Naive thymus-derived CD4-positive, alpha-beta T cell (primary cell): Measurements from ENCODE around the gene DDX31. TPM values are rescaled to one million over a fixed set of nuclear protein-coding genes. Genes with fewer than 3 reads are reported as not detected.

Source experiments
- ATAC-seq: fragments of 150-1000 bp; cut with Tn5 transposase; 2 replicates; pipeline ENCODE4 v1.10.0; 2021; ENCODE audit warnings: mild to moderate bottlenecking, moderate library complexity
- CTCF ChIA-PET: fragments of 350-600 bp; sonication (Branson Sonifier 250); formaldehyde crosslinking; loops from one replicate; lab custom pipeline; 2021; ENCODE audit warnings: antibody characterized with exemption; lab: Charles Lee
- POLR2A ChIA-PET: fragments of 350-600 bp; sonication (Branson Sonifier 250); formaldehyde crosslinking; loops from one replicate; lab custom pipeline; 2021; ENCODE audit warnings: antibody characterized with exemption, inconsistent platforms; lab: Charles Lee
- DNase-seq, 9 donors: peaks; one replicate each; pipeline versions ENCODE4 v3.0.0 to v3.0.0-alpha.2; 2020 to 2022; ENCODE audit warnings: mixed read lengths in 1 of 9
- H3K27ac ChIP-seq: one replicate; pipeline ENCODE4 v1.7.0; 2013; ENCODE audit warnings: mild to moderate bottlenecking, low read depth, low read length, moderate library complexity
- H3K27me3 ChIP-seq, 2 donors: one replicate each; pipeline ENCODE4 v1.7.0; 2013; ENCODE audit warnings: low read length in 2 of 2, mild to moderate bottlenecking in 2 of 2, moderate library complexity in 2 of 2; ENCODE audit not compliant: control insufficient read depth in 2 of 2, insufficient read depth in 2 of 2
- H3K36me3 ChIP-seq, 3 experiments: 1 replicate in 2 of 3; 2 replicates in 1 of 3; pipeline ENCODE4 v1.7.0; 2013; ENCODE audit warnings: low read length in 3 of 3, mild to moderate bottlenecking in 3 of 3, moderate library complexity in 1 of 3; ENCODE audit not compliant: insufficient read depth in 3 of 3, control insufficient read depth in 2 of 3
- H3K4me1 ChIP-seq, 2 donors: one replicate each; pipeline ENCODE4 v1.7.0; 2013; ENCODE audit warnings: low read length in 2 of 2, mild to moderate bottlenecking in 2 of 2, moderate library complexity in 1 of 2; ENCODE audit not compliant: control insufficient read depth in 2 of 2, insufficient read depth in 2 of 2
- H3K4me3 ChIP-seq: 2 replicates; pipeline ENCODE4 v1.7.0; 2013; ENCODE audit warnings: mild to moderate bottlenecking, low read length
- H3K9me3 ChIP-seq, 3 experiments: 1 replicate in 2 of 3; 2 replicates in 1 of 3; pipeline ENCODE4 v1.7.0; 2013; ENCODE audit warnings: low read length in 3 of 3; ENCODE audit not compliant: control insufficient read depth in 2 of 3
- H3K27ac Mint-ChIP-seq, 9 donors: one replicate each; pipeline ENCODE4 v1.8.0; 2020 to 2022; ENCODE audit warnings: mixed read lengths in 9 of 9, mild to moderate bottlenecking in 8 of 9, moderate library complexity in 5 of 9, inconsistent platforms in 2 of 9
- H3K27me3 Mint-ChIP-seq, 5 donors: one replicate each; pipeline ENCODE4 v1.8.0; 2021 to 2022; ENCODE audit warnings: mixed read lengths in 5 of 5, mild to moderate bottlenecking in 1 of 5
- H3K36me3 Mint-ChIP-seq, 5 donors: one replicate each; pipeline ENCODE4 v1.8.0; 2020 to 2022; ENCODE audit warnings: mixed read lengths in 5 of 5, mild to moderate bottlenecking in 3 of 5, inconsistent platforms in 1 of 5
- H3K4me1 Mint-ChIP-seq, 7 donors: one replicate each; pipeline ENCODE4 v1.8.0; 2020 to 2022; ENCODE audit warnings: mixed read lengths in 7 of 7, mild to moderate bottlenecking in 3 of 7, inconsistent platforms in 1 of 7
- H3K4me3 Mint-ChIP-seq, 10 donors: one replicate each; pipeline ENCODE4 v1.8.0; 2020 to 2022; ENCODE audit warnings: mild to moderate bottlenecking in 10 of 10, mixed read lengths in 10 of 10, moderate library complexity in 6 of 10, inconsistent platforms in 2 of 10
- H3K9me3 Mint-ChIP-seq, 11 donors: one replicate each; pipeline ENCODE4 v1.8.0; 2020 to 2022; ENCODE audit warnings: mixed read lengths in 11 of 11, mild to moderate bottlenecking in 4 of 11, inconsistent platforms in 1 of 11, moderate library complexity in 1 of 11
- intact Hi-C, 2 donors: fragments of 100-400 bp; cut with micrococcal nuclease; formaldehyde crosslinking; loops; one replicate each; pipeline ENCODE4 v1.15.1; 2023
- polyA plus RNA-seq, 2 donors: library from polyadenylated mRNA; unstranded; fragments of 300-500 nt; fragmentation: Illumina TruSeq; gene quantifications; one replicate each; pipeline ENCODE4 v1.2.3, GENCODE V29; 2021
- total RNA-seq, 6 experiments: library from RNA in 5 of 6; stranded (reverse) in 5 of 6; gene quantifications; 1 replicate in 5 of 6; 2 replicates in 1 of 6; pipeline ENCODE4 v1.2.3 and lab custom pipeline; 2021 to 2026

Gene DDX31
- total and polyA plus RNA-seq, 7 experiments from 2014 or later = 8.2 to 28.0 (median 18.2) TPM

DNA sequence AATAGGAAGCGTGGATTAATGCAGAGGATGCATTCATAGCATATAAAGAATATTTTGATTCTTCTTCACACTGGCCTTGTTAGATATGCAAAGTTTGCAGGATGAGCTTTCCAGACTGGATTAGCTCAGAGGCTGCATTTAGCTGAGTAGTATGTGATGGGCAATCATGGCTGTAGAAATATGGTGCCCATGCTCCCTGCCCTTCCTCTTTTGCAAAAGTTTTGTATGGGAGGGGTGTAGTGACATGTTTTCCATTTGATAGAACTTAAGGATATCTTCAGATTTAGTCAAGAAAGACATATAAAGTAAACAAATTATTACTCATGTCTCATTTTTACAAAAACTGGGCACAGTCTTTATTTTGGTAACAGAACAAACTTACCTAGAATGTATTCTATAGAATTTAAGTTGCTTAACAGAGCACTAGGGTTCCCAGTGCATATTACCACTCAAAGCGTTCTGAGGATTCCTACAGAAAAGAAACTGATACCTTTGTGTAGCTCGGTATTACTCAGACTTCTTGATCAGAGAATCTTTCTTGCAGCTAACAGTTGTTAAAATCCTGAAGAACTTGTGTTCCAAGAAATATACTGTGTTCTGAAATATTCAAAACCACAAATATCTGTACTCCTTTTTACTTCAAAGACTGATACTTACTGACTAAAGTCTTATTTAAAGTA, 10.3 kb upstream of the DDX31 start:
- POLR2A ChIA-PET = no interaction called here
- ATAC-seq (no peak), DNase-seq (no peak)
- no peaks in the 10 kb centered on the region for H3K27me3 ChIP-seq
- no peaks in the 10 kb centered on the region for H3K9me3 ChIP-seq
- Mint-ChIP-seq H3K9me3 (no peaks in the 10 kb centered on the region), H3K27me3 (no peaks in the 10 kb centered on the region), H3K4me1 (peaks cover 13 to 51% (median 23%) of the 10 kb centered on the region in 7 donors), H3K36me3 (peaks cover 22 to 40% (median 29%) of the 10 kb centered on the region in 5 donors), H3K27ac (peak overlapping the region in 1 of 9 donors; percentile 73), H3K4me3 (peak overlapping the region in 1 of 10 donors; percentile 48)
- H3K27ac ChIP-seq = no peak overlapping the region
- CTCF ChIA-PET = interaction anchor here (0.6 kb wide), 1 partner anchor 208 kb away, joined by 3 read pairs; no protein-coding TSS in a partner anchor
- H3K4me1 ChIP-seq = no peaks in the 10 kb centered on the region
- no peak overlapping the region for H3K4me3 ChIP-seq
- H3K36me3 ChIP-seq = peaks cover 13 to 46% (median 19%) of the 10 kb centered on the region in 3 experiments
- intact Hi-C loops = no loop called here

DNA sequence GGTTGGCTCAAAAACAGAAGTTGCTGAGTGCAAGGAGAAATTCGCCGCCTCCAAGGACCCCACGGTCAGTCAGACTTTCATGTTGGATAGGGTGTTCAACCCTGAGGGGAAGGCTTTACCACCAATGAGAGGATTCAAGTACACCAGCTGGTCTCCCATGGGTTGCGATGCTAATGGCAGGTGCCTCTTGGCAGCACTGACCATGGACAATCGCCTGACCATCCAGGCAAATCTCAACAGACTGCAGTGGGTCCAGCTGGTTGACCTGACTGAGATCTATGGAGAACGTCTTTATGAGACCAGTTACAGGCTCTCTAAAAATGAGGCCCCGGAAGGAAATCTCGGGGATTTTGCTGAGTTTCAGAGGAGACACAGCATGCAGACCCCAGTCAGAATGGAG, 8.2 kb upstream of the DDX31 start:
- no peak for DNase-seq
- intact Hi-C loops = no loop called here
- ChIA-PET POLR2A (interaction anchor here (0.6 kb wide), 1 partner anchor 64 kb away, joined by 3 read pairs; no protein-coding TSS in a partner anchor), CTCF (no interaction called here)
- no peaks in the 10 kb centered on the region for H3K27me3 Mint-ChIP-seq
- Histone ChIP-seq H3K4me1 (no peaks in the 10 kb centered on the region), H3K9me3 (no peaks in the 10 kb centered on the region), H3K27me3 (no peaks in the 10 kb centered on the region), H3K4me3 (no peak overlapping the region), H3K36me3 (peaks cover 3 to 30% (median 19%) of the 10 kb centered on the region in 3 experiments), H3K27ac (no peak overlapping the region)
- ATAC-seq = no peak
- H3K27ac Mint-ChIP-seq = no peak overlapping the region
- no peaks in the 10 kb centered on the region for H3K9me3 Mint-ChIP-seq
- peaks cover 20 to 49% (median 42%) of the 10 kb centered on the region in 7 donors for H3K4me1 Mint-ChIP-seq
- no peak overlapping the region for H3K4me3 Mint-ChIP-seq
- H3K36me3 Mint-ChIP-seq = peaks cover 11 to 33% (median 20%) of the 10 kb centered on the region in 5 donors

DNA sequence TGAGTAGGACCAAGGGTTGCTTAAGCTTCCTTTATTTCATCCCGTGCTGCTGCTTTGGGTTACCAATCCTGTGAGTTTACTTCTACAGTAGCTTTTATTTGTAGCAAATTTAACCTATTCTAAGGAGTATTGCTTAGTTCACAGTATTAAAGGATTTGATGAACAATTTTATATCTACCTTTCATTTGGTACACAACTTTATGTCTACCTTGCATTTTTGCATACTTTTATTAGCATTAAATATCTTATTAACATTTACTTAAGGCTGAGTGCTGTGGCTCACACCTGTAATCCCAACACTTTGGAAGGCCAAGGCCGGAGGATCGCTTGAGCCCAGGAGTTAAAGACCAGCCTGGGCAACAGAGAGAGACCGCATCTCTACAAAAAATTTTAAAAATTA, 4.7 kb upstream of the DDX31 start:
- H3K36me3 ChIP-seq = peaks cover 3 to 28% (median 10%) of the 10 kb centered on the region in 3 experiments

DNA sequence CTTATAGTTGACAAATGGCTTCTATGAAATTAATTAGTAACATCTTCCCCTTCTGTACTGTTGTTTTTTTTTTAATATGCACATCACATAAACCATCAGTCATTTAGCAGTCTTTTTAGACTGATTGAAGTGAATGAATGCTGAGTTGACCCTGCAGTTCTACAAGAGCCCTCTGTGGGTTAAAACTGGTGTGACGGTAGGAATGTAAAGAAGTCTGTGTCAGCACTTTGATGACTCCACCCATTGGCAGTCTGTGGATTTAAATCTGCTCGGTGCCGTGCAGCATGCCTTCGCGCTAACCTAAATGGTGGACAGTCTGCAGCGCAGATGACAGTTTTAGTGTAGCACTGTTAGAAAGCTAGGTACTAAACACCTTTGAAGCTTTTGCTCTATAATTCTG, 3.6 kb upstream of the DDX31 start:
- Histone ChIP-seq H3K4me1 (peaks cover 16 to 19% of the 10 kb centered on the region in 2 donors), H3K36me3 (peaks cover under 1 to 17% (median 2%) of the 10 kb centered on the region in 3 experiments), H3K9me3 (no peaks in the 10 kb centered on the region), H3K4me3 (no peak overlapping the region), H3K27ac (no peak overlapping the region), H3K27me3 (no peaks in the 10 kb centered on the region)
- ATAC-seq = no peak
- ChIA-PET CTCF (no interaction called here), POLR2A (interaction anchor here (1.0 to 1.2 kb wide), 2 partner anchors 15 to 96 kb away, joined by 3 read pairs; no protein-coding TSS in a partner anchor)
- intact Hi-C loops = loop anchor here (5.0 kb wide), 2 partner anchors 166 to 511 kb away; partner anchors contain the start of gene NTNG2 (in 1 of the 2)
- Mint-ChIP-seq H3K9me3 (no peaks in the 10 kb centered on the region), H3K36me3 (peaks cover under 1 to 16% (median 5%) of the 10 kb centered on the region in 5 donors), H3K4me3 (peak overlapping the region in 8 of 10 donors; percentile 1 to 64 (median 31)), H3K4me1 (peaks cover 23 to 55% (median 52%) of the 10 kb centered on the region in 7 donors), H3K27ac (peak overlapping the region in 6 of 9 donors; percentile 3 to 62 (median 24)), H3K27me3 (no peaks in the 10 kb centered on the region)
- peak in 3 of 9 donors; percentile 8 to 34 (median 13) for DNase-seq

More for the DNA sequence above, 4.7 kb upstream of the DDX31 start:
- intact Hi-C loops = loop anchor here (5.0 kb wide), 2 partner anchors 167 to 512 kb away; partner anchors contain the start of gene NTNG2 (in 1 of the 2)
- H3K27ac Mint-ChIP-seq = peak overlapping the region in 1 of 9 donors; percentile 39
- DNase-seq (no peak), ATAC-seq (no peak)
- no peak overlapping the region for H3K27ac ChIP-seq
- no peak overlapping the region for H3K4me3 Mint-ChIP-seq
- no peaks in the 10 kb centered on the region for H3K9me3 ChIP-seq
- POLR2A ChIA-PET = interaction anchor here (1.0 to 1.2 kb wide), 2 partner anchors 14 to 95 kb away, joined by 3 read pairs; no protein-coding TSS in a partner anchor
- H3K4me1 ChIP-seq = peaks cover 16 to 19% of the 10 kb centered on the region in 2 donors
- no peaks in the 10 kb centered on the region for H3K27me3 ChIP-seq
- no peaks in the 10 kb centered on the region for H3K9me3 Mint-ChIP-seq
- no peak overlapping the region for H3K4me3 ChIP-seq
- CTCF ChIA-PET = no interaction called here
- peaks cover 10 to 26% (median 14%) of the 10 kb centered on the region in 5 donors for H3K36me3 Mint-ChIP-seq
- no peaks in the 10 kb centered on the region for H3K27me3 Mint-ChIP-seq
- peaks cover 23 to 55% (median 48%) of the 10 kb centered on the region in 7 donors for H3K4me1 Mint-ChIP-seq

DNA sequence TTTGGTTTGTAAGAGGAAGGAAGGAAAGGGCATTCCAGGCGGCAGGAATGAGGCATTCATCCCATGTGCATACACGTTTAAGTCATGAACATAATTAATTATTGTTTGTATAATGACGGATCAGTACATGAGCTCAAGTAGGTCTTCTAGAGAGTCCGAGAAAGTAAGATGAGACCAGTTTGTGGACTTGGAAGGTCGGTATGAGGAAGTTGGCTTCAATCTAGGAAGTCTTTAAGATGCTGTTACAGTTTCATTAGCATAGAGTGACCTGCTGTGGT, 2.6 kb upstream of the DDX31 start:
- peak overlapping the region in 9 of 10 donors; percentile 40 to 92 (median 89) for H3K4me3 Mint-ChIP-seq
- Histone ChIP-seq H3K27ac (peak overlapping the region; percentile 94), H3K27me3 (no peaks in the 10 kb centered on the region), H3K9me3 (no peaks in the 10 kb centered on the region), H3K36me3 (peaks cover 0 to 10% (median 0%) of the 10 kb centered on the region in 3 experiments), H3K4me1 (peaks cover 16 to 19% of the 10 kb centered on the region in 2 donors), H3K4me3 (no peak overlapping the region)
- ATAC-seq (no peak), DNase-seq (no peak)
- CTCF ChIA-PET = no interaction called here
- intact Hi-C loops = loop anchor here (5.0 kb wide), 2 partner anchors 165 to 510 kb away; partner anchors contain the start of gene NTNG2 (in 1 of the 2)
- H3K36me3 Mint-ChIP-seq = peaks cover 0 to 10% (median 0%) of the 10 kb centered on the region in 5 donors
- peak overlapping the region in 7 of 9 donors; percentile 0 to 93 (median 20) for H3K27ac Mint-ChIP-seq
- no peaks in the 10 kb centered on the region for H3K9me3 Mint-ChIP-seq
- no peaks in the 10 kb centered on the region for H3K27me3 Mint-ChIP-seq
- POLR2A ChIA-PET = interaction anchor here (0.5 kb wide), 1 partner anchor 22 kb away, joined by 3 read pairs; no protein-coding TSS in a partner anchor
- peaks cover 27 to 65% (median 59%) of the 10 kb centered on the region in 7 donors for H3K4me1 Mint-ChIP-seq

DNA sequence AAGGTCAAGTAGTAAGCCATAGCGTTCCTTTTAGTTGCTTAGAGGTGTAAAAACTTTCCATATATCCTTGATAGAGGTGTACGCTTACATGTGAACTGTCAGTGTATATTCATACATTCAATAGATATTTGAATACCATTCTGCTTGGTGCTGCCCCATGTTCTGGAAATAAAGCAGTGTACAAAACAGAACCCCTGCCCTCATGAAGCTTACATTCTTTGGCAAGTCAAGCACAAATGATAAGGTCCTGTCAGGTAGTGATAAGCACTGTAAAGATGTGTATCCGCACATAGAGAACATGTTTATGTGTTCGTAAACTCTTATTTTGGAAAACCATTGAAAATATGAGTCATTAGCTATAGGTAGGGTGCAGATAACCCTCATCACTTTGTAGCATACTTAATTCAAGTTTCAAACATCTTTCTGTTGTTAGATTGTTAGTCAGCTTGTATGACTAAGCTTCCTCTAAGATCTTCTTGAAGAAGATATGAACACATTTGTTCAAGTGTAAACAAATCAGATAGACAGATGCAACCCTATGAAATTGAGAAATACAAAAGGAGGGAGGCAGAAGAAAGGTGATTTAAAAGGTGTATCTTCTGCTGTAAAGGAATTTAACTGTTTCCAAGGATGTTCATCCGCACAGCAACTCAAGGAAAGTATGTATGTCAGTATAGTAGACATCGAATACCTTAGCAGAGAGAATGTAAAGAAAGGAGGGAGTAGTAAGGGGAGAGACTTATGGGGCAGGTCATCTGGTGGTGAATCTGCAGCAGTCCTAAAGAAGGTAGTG, 2.0 kb upstream of the DDX31 start:
- Histone ChIP-seq H3K27ac (peak overlapping the region; percentile 94), H3K4me3 (peak overlapping the region; percentile 100), H3K9me3 (no peaks in the 10 kb centered on the region), H3K4me1 (peaks cover 16 to 19% of the 10 kb centered on the region in 2 donors), H3K36me3 (peaks cover 0 to 10% (median 0%) of the 10 kb centered on the region in 3 experiments), H3K27me3 (no peaks in the 10 kb centered on the region)
- DNase-seq = no peak
- no peaks in the 10 kb centered on the region for H3K27me3 Mint-ChIP-seq
- intact Hi-C loops = loop anchor here (5.0 kb wide), 2 partner anchors 165 to 510 kb away; partner anchors contain the start of gene NTNG2 (in 1 of the 2)
- ChIA-PET POLR2A (interaction anchor here (0.5 to 0.6 kb wide), 2 partner anchors 23 to 267 kb away, joined by 3 to 4 read pairs; no protein-coding TSS in a partner anchor), CTCF (interaction anchor here (1.4 kb wide), 1 partner anchor 12 kb away, joined by 3 read pairs; no protein-coding TSS in a partner anchor)
- H3K36me3 Mint-ChIP-seq = peaks cover 0 to 8% (median 0%) of the 10 kb centered on the region in 5 donors
- peaks cover 25 to 68% (median 56%) of the 10 kb centered on the region in 7 donors for H3K4me1 Mint-ChIP-seq
- no peaks in the 10 kb centered on the region for H3K9me3 Mint-ChIP-seq
- ATAC-seq = no peak
- peak overlapping the region; percentile 83 to 92 (median 90) for H3K4me3 Mint-ChIP-seq
- H3K27ac Mint-ChIP-seq = peak overlapping the region; percentile 74 to 96 (median 89)
